NCI-H2081 treated with DMSO at 0.1 percent for 48 hours (cell line): ENCODE results near the gene FAM13A.
A peak's percentile ranks its signal among the peaks of the same experiment; 100 is the strongest.
"Not testable (repeated sequence)": the region's sequence is repeated elsewhere in the genome, so short reads cannot be mapped to it uniquely, and the experiment has no call there.

Source experiments
- DNase-seq: peaks from one replicate; lab custom pipeline; 2025; lab: John Stamatoyannopoulos, UW

The FAM13A gene

DNA sequence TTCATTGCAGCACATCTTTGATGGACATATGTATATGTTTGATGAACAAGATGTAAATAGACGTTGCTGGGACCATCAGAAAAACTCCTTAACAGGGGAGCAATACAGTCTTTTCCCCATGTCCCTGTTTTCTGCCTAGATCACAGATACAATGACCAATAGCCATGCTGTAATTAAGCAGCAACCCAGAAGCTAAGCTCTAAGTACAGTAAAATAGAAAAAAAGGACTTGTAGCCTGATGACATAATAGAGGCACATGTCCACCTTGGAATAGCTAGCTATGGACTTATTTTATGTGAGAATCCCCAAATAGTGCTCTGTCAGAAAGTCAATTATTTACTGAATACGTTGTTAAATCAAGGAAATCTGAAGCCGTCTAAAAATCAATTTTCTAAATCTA is 14.9 kb downstream of the FAM13A start:
- DNase-seq: no peak

GRCh38 chr4:89039730-89040338 is 17.2 kb downstream of the FAM13A start:
- DNase-seq: no peak

DNA sequence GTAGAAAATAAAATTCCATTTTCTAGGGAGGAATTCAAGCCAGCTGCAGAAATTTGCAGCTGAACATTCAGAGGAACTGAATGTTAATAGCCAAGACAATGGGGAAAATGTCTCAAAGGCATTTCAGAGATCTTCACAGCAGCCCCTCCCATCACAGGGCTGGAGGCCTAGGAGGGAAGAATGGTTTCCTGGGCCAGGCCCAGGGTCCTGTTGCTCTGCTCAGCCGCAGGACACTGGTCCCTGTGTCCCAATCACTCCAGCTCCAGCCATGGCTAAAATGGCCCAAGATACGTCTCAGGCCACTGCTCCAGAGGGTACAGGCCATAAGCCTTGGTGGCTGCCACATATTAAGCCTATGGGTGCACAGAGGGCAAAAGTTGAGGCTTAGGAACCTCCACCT is 20.4 kb downstream of the FAM13A start:
- DNase-seq: no peak

- no peak for DNase-seq
Measured at GRCh38 chr4:89031272-89031671, 25.7 kb downstream of the FAM13A start.

DNA sequence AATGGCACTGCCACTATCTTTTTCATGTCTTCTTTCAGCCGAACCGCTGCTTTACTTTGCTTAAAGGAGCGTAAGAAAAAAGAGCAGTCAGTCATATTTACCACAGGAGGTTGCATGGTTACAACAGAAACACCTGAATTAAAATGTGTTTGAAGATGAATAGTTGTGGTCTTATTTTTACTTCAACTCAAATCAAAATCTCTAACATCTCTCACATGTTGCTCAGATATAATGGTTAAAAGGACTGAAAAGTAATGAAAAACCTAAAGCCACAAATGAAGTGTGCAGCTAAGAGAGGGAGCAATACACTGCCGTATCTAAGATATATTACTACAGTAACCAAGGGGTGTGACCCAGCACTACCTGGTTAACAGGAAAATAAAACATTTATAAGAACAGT is 27.4 kb downstream of the FAM13A start:
- DNase-seq: no peak

DNA sequence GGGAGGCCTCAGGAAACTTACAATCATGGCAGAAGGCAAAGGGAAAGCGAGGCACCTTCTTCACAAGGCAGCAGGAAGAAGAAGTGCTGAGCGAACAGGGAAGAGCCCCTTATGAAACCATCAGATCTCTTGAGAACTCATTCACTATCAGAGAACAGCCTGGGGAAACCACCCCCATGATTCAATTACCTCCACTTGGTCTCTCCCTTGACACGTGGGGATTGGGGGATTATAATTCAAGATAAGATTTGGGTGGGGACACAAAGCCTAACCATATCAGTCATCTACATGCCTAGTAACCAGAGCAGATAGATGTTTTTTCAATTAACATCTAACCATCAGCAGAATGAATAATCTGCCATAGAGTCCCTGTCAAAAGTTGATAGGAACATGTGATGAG is 30.4 kb downstream of the FAM13A start:
- DNase-seq: no peak

- DNase-seq: no peak
Measured at GRCh38 chr4:89024051-89024675, 32.8 kb downstream of the FAM13A start.

DNA sequence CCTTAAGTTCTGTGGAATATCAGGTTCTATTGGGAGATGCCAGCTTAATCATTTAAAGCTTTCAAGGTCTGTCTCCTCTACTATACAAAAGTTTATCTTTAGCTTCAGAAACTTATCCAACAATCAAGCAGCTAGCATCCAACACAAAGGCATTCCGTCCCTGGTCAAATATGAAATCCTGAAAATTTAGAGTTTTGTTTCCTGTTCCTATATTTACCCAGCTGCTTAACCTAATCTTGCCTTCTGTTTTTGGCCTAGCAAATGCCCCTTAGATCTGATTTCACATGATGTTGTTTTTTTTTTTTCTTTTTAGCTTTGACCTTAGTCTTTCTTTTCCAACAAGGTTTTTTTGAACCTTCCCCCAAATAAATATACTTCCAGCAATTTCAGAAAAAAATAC is 33.8 kb downstream of the FAM13A start:
- no peak for DNase-seq

DNA sequence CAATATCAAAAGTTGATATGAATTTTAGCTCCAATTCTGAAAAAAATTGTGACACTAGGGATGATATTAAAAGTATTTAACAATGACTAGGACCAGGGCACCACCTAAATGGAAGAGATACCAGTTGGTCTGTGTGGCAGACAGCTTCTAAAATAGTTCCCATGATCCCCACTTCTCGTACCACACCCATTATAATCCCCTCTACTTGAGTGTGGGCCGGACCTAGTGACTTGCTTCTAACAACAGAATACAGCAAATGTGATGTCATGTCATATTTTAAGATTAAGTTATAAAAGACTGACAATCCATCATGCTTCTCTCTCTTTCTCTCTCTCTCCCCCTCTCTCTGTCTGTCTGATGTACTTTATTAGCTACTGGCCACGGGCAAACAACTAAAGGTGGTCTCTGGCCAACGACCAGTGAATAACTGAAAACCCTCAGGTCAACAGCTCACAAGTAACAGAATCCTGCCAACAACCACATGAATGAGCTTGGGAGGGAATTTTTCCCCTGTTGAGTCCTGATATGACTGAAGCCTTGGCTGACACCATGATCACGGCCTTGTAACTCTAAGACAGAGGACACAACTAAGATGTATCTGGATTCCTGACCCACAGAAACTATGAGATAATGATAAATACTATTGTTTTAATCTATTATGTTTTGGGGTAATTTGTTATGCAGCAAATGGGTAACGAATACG is 34.4 kb downstream of the FAM13A start:
- DNase-seq: no peak

DNA sequence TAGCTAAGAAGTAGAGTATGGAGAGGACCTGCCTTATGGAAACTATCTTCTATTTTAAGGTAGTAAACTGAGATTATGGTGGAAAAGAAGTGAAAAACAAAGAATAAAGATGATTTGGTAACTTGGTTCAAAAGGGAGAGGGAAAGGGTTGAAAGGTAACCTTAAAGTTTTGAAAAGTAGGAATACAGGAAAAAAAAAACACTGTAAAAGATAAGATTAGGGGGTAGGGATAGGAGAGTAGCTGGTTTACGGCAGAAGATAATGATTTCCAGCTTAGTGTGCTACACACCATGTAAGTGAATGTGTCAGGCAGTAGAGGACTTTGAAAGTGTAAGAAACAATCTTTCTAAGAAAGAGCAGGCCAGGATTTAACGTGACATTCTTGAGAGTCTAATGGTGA is 35.3 kb downstream of the FAM13A start:
- no peak for DNase-seq

DNA sequence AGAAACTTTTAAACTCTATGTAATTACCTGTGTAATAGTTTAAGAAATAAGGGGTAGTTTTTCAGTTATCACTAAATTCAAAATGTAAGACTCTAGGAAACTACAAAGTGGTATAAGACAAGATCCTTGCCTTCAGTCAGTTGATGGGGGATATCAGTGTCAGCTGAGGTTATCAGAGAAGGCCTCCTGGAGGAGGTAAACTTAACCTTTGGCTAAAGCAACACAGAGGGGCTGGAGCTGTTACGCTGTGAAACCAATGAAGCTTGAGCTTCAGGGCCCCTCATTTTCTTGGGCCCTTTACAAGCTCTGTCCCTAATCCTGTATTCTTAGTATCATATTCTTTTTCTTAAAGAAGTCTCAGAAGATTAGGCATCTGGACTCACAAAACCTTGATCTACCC is 35.9 kb downstream of the FAM13A start:
- DNase-seq: no peak

DNA sequence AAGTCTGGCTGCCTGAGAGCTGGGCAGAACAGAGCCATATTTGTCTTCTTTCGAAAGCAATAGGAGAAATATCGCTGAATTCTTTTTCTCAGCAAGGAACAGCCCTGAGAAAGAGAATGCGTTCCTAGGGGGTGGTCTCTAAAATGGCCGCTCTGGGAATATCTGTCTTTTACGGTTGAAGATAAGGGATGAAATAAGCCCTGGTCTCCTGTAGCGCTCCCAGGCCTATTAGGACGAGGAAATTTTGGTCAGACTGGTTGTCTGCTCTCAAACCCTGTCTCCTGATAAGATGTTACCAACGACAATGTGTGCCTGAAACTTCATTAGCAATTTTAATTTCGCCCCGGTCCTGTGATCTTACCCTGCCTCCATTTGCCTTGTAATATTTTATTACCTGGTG is 42.1 kb downstream of the FAM13A start:
- DNase-seq: not testable (repeated sequence)

- no peak for DNase-seq
Measured at GRCh38 chr4:89009761-89010369, 47.1 kb downstream of the FAM13A start.

DNA sequence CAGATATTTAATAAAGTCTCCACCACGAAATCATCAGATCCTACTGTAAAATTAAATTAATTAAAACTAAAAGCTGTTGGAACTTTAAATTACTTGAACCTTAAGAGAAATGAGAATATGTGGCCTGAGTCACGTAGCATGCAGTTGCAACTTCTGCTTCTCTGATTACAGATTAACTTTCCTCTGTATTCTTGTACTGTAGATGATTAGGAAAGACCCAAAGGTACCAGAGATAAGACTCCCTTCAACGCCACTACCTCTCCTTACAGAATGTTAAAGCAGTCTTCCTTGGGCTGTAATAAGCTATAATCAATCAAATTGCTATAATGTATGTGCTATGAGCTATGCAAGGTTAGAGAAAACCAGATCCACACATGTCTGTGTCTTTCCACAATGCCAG is 47.9 kb downstream of the FAM13A start:
- no peak for DNase-seq

DNA sequence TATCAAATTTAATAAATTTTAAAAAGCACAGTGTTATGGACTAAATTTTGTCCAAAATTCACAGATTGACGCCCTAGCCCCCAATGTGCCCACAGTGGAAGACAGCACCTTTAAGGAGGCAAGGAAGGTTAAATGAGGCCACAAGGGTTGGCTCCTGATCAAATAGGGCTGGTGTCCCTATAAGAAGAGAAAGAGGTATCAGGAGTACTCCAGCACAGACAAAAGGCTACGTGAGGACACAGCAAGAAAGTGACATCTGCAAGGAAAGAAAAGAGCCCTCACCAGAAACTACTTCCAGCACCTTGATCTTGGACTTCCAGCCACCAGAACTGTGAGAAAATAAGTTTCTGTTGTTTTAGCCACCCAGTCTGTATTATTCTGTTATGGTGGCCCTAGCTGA is 48.8 kb downstream of the FAM13A start:
- no peak for DNase-seq

DNA sequence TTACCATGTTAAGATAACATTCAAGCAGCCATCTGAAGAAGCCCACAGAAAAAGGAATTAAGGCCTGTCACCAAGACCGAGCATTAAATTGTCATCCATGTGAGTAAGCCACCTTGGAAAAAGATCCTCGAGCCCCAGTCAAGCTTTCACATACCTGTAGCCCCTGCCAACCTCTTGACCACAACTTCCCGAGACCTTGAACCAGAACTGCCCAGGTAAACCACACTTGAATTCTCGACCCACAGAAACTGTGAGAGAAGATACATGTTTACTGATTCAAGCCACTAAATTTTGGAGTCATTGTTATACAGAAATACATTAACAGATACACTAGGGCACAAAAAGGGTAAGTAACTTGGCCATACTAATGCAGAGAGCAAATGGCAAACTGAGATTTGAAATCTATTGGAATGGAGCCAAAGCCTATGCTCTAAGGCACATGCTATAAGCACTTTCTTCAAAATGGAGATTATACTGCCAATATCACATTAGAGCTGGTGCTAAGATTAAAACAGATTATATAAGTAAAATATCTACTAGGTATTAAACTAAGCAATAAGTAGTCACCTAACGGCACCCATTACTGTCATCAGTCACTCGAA is 49.5 kb downstream of the FAM13A start:
- DNase-seq: no peak

- DNase-seq: no peak
Measured at GRCh38 chr4:89006307-89006706, 50.7 kb downstream of the FAM13A start.

DNA sequence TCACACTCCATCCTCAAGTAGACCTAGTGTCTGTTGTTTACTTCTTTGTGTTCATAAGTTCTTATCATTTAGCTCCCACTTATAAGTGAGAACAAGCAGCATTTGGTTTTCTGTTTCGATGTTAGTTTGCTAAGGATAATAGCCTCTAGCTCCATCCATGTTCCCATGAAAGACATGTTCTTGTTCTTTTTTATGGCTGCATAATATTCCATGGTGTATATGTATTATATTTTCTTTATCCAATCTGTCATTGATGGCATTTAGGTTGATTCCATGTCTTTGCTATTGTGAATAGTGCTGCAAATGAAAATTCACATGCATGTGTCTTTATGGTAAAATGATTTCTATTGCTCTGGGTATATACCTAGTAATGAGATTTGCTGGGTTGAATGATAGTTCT is 51.9 kb downstream of the FAM13A start:
- not testable (repeated sequence) for DNase-seq

- DNase-seq: peak; percentile 69
Measured at GRCh38 chr4:89001647-89002445, 55.1 kb downstream of the FAM13A start.

GRCh38 chr4:89000844-89001360 is 56.1 kb downstream of the FAM13A start:
- DNase-seq: peak; percentile 92

DNA sequence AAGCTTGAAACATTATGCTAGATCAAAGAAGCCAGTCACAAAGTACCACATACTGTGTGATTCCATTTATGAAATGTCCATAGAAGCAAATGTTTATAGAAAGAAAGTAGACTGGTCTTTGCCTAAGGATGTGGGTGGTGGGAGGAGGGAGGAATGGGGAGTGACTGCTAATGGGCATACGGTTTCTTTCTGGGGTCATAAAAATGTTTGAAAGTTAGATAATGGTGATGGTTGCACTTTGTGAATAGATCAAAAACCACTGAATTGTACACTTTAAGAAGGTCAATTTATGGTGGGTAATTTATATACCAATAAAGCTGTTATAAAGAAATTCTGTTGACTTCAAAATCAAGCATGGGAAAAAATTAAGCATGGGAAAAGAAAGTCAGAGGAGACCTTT is 56.6 kb downstream of the FAM13A start:
- DNase-seq: no peak
